NCI-H2107 treated with DMSO at 0.1 percent for 48 hours (cell line): ENCODE results near the gene GGPS1.
"Not testable (repeated sequence)": the region's sequence is repeated elsewhere in the genome, so short reads cannot be mapped to it uniquely, and the experiment has no call there.

Source experiments
- DNase-seq: peaks from one replicate; lab custom pipeline; 2025; ENCODE audit not compliant: unreplicated experiment; lab: John Stamatoyannopoulos, UW

GGPS1 gene

DNA sequence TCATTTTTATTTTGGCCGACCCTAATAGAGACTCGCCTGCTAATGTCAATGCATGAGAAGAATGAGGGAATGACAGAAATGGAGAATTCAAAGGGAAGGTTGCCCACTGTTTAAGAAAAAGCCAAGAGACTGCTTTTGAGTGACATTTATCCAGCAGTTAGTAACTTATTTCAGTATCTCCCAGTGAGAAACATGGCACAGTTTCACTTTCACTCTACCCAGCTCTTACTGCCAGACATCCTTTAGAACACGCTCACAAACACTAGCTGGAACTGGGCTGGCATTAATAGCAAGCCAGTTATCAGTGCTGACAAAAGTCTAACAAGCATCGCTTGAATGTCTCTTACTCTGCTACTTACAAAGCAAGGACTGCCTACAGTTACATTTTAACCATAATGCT, 8.5 kb downstream of the GGPS1 start:
- no peak for DNase-seq

DNA sequence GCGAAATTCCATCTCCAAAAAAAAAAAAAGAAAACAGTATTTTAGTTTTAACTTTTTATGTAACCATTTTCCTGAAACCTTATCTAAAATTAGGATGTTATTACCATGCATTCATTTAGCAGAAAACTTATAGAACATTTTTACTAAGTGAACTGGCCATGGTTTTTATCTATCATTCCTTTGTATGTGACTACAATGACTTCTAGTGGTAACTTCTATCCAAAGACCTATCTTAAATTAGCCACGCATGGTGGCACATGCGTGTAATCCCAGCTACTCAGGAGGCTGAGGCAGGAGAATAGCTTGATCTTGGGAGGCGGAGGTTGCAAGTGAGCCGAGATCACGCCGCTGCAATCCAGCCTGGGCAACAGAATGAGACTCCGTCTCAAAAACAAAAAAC, 11.4 kb downstream of the GGPS1 start:
- no peak for DNase-seq

DNA sequence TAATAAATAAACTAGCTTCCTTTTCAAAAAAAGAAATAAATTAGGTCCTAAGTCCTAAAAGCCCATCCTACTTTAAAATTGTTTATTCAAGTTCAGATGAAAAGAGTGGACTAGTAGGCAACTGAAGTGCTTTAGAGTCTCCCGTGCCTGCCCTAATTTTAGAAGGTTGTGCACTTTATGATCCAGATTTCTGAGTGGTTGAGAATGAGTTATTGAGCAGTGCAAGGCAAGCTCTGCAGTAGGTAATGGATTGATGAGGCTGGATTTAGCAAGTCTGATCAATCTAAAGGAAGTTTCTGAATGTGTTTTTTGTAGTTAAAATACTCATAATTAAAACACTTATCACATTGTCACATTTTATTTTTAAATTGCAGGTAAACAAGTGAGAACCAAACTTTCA, 13.0 kb downstream of the GGPS1 start:
- no peak for DNase-seq

DNA sequence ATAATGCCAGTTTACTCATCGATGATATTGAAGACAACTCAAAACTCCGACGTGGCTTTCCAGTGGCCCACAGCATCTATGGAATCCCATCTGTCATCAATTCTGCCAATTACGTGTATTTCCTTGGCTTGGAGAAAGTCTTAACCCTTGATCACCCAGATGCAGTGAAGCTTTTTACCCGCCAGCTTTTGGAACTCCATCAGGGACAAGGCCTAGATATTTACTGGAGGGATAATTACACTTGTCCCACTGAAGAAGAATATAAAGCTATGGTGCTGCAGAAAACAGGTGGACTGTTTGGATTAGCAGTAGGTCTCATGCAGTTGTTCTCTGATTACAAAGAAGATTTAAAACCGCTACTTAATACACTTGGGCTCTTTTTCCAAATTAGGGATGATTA, 13.7 kb downstream of the GGPS1 start:
- no peak for DNase-seq

GRCh38 chr1:235342471-235342870, 14.1 kb downstream of the GGPS1 start:
- no peak for DNase-seq

DNA sequence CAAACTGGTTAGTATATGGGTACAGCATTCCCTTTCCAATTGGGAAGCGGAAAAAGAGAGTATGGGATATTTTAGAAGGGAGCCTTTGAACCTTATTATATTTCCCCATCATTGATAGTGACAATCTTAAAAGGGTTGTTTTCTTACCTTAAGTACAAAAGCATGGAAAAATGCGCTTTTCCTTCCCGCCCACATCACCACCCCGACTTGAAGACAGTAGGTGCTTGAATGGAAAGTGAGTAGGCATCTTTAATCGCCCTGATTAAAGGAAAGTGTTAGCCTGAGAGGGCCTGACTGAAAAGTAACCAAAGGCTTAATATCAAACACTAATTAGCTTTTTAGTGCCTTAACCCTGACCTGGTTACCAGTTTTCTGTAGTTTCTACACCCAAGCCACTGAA, 15.4 kb downstream of the GGPS1 start:
- DNase-seq: no peak

DNA sequence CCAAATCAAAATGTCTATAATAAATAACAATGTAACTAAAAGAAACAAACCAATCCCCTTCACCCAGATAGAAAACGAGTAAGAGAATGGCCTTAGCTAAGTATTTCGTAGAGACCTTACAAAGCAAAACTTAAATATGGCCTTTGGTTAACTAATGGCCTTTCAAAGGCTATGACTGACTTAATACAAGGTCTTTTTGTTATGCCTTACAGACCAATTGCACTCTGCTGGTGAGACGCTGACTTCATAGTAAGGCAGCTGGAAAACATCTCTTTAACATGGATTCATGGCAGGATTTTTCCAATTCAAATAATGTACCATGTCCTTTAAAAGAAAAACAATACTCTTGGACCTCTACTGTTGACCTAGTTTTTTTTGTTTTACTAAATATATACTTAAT, 23.1 kb downstream of the GGPS1 start:
- DNase-seq: no peak

DNA sequence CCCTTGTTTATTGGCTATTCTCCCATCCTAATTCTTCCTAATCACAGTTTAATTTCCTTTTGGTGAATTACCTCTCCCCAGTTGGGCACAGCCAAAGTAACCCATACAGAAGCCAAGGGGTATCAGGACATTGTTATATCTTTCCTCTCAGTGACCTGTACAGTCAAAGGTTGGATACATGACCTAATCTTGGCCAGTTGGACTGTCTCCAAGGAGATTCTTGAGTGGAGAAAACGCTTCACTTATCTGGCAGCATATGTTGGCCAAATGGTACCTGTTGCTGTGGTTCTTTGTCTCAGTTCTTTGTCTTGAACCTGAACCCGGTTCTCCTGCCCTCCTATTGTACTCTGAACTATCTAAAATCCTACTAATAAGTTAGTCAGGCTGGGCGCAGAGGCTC, 23.5 kb downstream of the GGPS1 start:
- no peak for DNase-seq

- DNase-seq: peak; percentile 91
Observed at GRCh38 chr1:235357485-235358373, 29.4 kb downstream of the GGPS1 start.

- DNase-seq: no peak
Observed at GRCh38 chr1:235358899-235359298, 30.5 kb downstream of the GGPS1 start.

GRCh38 chr1:235364189-235364588, 35.8 kb downstream of the GGPS1 start:
- DNase-seq: not testable (repeated sequence)

- no peak for DNase-seq
Observed at GRCh38 chr1:235366286-235366685, 37.9 kb downstream of the GGPS1 start.

- peak; percentile 98 for DNase-seq
Observed at GRCh38 chr1:235367000-235367908, 38.9 kb downstream of the GGPS1 start, which contains the start of gene TBCE. Gene TBCE, plus strand, starts transcription at chr1:235367427. Its CDS starts 12,623 bp downstream, at chr1:235380050.

DNA sequence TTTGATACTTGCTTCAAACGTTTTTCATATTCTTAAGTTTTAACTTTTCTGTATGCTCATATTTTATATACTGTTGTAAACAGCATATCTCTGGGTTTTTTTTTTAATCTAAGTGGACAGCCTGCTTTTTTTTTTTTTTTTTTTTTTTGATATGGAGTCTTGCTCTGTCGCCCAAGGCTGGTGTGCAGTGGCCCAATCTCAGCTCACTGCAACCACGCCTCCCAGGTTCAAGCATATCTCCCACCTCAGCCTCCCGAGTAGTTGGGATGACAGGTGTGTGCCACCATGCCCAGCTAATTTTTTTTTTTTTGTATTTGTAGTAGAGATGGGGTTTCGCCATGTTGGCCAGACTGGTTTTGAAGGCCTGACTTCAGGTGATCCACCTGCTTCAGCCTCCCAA, 40.1 kb downstream of the GGPS1 start:
- no peak for DNase-seq

DNA sequence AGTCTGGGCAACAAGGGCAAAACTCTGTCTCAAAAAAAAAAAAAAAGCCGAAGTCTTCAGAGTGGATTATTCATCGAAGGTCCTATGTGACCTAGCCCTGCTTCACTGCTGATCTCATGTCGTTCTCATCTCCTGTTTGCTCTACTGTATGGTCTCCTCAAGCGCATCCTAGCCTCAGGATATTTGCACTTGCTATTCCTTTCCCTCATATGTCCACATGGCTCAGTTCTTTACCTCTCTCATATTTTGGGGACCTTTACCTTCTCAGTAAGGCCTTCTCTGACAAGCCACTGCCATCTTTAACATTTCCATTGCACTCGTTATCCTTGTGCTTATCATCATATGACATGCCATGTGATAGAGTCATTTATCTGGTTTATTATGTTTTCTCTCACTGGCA, 41.4 kb downstream of the GGPS1 start:
- no peak for DNase-seq

- DNase-seq: no peak
Observed at GRCh38 chr1:235375919-235376605, 47.7 kb downstream of the GGPS1 start.

GRCh38 chr1:235378134-235378735, 49.9 kb downstream of the GGPS1 start:
- not testable (repeated sequence) for DNase-seq

DNA sequence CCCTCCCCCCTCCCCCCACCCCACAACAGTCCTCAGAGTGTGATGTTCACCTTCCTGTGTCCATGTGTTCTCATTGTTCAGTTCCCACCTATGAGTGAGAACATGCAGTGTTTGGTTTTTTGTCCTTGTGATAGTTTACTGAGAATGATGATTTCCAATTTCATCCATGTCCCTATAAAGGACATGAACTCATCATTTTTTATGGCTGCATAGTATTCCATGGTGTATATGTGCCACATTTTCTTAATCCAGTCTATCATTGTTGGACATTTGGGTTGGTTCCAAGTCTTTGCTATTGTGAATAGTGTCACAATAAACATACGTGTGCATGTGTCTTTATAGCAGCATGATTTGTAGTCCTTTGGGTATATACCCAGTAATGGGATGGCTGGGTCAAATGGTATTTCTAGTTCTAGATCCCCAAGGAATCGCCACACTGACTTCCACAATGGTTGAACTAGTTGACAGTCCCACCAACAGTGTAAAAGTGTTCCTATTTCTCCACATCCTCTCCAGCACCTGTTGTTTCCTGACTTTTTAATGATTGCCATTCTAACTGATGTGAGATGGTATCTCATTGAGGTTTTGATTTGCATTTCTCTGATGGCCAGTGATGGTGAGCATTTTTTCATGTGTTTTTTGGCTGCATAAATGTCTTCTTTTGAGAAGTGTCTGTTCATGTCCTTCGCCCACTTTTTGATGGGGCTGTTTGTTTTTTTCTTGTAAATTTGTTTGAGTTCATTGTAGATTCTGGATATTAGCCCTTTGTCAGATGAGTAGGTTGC, 53.8 kb downstream of the GGPS1 start:
- not testable (repeated sequence) for DNase-seq

DNA sequence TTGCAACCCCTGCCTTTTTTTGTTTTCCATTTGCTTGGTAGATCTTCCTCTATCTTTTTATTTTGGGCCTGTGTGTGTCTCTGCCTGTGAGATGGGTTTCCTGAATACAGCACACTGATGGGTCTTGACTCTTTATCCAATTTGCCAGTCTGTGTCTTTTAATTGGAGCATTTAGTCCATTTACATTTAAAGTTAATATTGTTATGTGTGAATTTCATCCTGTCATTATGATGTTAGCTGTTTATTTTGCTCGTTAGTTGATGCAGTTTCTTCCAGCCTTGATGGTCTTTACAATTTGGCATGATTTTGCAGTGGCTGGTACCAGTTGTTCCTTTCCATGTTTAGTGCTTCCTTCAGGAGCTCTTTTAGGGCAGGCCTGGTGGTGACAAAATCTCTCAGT, 57.3 kb downstream of the GGPS1 start:
- DNase-seq: not testable (repeated sequence)

DNA sequence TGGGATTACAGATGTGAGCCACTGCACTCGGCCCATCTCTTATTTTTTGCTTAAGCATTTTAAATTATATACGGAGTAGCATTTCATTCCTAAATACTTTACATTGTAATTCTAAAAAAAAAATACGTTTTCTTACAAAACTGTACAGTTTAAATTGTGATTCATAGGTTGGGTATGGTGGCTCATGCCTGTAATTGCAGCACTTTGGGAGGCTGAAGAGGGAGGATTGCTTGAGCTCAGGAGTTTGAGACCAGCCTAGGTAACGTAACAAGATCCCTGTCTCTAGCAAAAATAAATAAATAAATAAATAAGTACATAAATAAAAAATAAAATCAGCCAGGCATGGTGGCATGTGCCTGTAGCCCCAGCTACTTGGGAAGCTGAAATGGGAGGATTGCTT, 63.5 kb downstream of the GGPS1 start:
- DNase-seq: no peak
